ENCODE data around the gene HSPG2.

HSPG2 gene

GRCh38 chr1:21860971-21861370 is 76.1 kb downstream of the HSPG2 start:
- no peak for DNase-seq
- H3K4me3 ChIP-seq: no peak overlapping the region
- H3K4me1 ChIP-seq: no peaks in the 10 kb centered on the region
- no peaks in the 10 kb centered on the region for H3K27me3 ChIP-seq
- intact Hi-C loops (cut with DNase I; ENCODE audit: low total_unique reads): no loop called here
- peaks cover 93 to 98% (median 97%) of the 10 kb centered on the region in 3 donors for H3K36me3 ChIP-seq
- no peaks in the 10 kb centered on the region for H3K9me3 ChIP-seq
- H3K27ac ChIP-seq: no peak overlapping the region
- TF ChIP-seq CTCF (IDR thresholded peaks at IDR 0.05): no peak

DNA sequence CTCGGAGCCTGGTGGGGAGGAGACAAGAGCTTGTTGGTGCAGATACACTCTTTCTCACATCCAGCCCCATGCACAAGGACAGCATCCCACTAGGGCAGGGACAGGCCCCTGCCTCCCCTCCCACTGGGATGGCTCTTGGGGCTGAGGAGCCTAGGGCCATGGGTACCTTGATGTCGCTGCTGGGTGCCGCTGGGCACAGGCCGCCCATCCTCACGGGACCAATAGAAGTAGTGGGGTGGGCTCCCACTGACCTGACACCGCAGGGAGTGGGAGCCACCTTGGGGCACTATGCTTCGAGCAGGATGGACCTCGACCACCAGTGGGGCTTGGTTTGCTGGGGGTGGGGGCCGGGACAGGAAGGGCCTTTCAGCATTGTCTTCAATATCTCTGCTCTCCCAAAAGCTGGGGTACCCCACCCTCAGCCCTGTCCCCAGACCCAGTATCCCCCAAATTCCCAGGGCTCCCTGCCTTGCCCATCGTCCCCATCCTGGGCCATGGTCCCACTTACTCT is 77.4 kb downstream of the HSPG2 start:
- Histone ChIP-seq H3K4me1 (no peaks in the 10 kb centered on the region), H3K4me3 (no peak overlapping the region), H3K27me3 (no peaks in the 10 kb centered on the region), H3K27ac (peak overlapping the region in 1 of 2 donors; percentile 28), H3K36me3 (peaks cover 93 to 98% (median 97%) of the 10 kb centered on the region in 3 donors), H3K9me3 (no peaks in the 10 kb centered on the region)
- no peak for TF ChIP-seq CTCF (IDR thresholded peaks at IDR 0.05)
- intact Hi-C loops (cut with DNase I; ENCODE audit: low total_unique reads): no loop called here
- DNase-seq: no peak

GRCh38 chr1:21857840-21858670 is 79.1 kb downstream of the HSPG2 start:
- TF ChIP-seq CTCF (IDR thresholded peaks at IDR 0.05): no peak
- no peak overlapping the region for H3K4me3 ChIP-seq
- intact Hi-C loops (cut with DNase I; ENCODE audit: low total_unique reads): no loop called here
- H3K4me1 ChIP-seq: no peaks in the 10 kb centered on the region
- peaks cover 93 to 98% (median 96%) of the 10 kb centered on the region in 3 donors for H3K36me3 ChIP-seq
- peak overlapping the region in 1 of 2 donors; percentile 32 for H3K27ac ChIP-seq
- no peaks in the 10 kb centered on the region for H3K9me3 ChIP-seq
- no peaks in the 10 kb centered on the region for H3K27me3 ChIP-seq
- DNase-seq: no peak

GRCh38 chr1:21857142-21857839 is 79.8 kb downstream of the HSPG2 start:
- Histone ChIP-seq H3K27me3 (no peaks in the 10 kb centered on the region), H3K36me3 (peaks cover 99 to 100% (median 100%) of the 10 kb centered on the region in 3 donors), H3K4me1 (no peaks in the 10 kb centered on the region), H3K9me3 (no peaks in the 10 kb centered on the region), H3K4me3 (no peak overlapping the region), H3K27ac (peak overlapping the region in 1 of 2 donors; percentile 32)
- no peak for DNase-seq
- TF ChIP-seq CTCF (IDR thresholded peaks at IDR 0.05): no peak
- intact Hi-C loops (cut with DNase I; ENCODE audit: low total_unique reads): no loop called here

GRCh38 chr1:21855257-21856096 is 81.6 kb downstream of the HSPG2 start:
- no peaks in the 10 kb centered on the region for H3K4me1 ChIP-seq
- no peak for DNase-seq
- intact Hi-C loops (cut with DNase I; ENCODE audit: low total_unique reads): no loop called here
- no peak overlapping the region for H3K27ac ChIP-seq
- no peak overlapping the region for H3K4me3 ChIP-seq
- peaks cover 99 to 100% (median 100%) of the 10 kb centered on the region in 3 donors for H3K36me3 ChIP-seq
- no peak for TF ChIP-seq CTCF (IDR thresholded peaks at IDR 0.05)
- H3K9me3 ChIP-seq: no peaks in the 10 kb centered on the region
- no peaks in the 10 kb centered on the region for H3K27me3 ChIP-seq

Data from tibial artery (tissue), 4 donors.